Endothelial cell (in vitro differentiated cells): Measurements from ENCODE around the gene FAM221A. TPM values are rescaled to one million over a fixed set of nuclear protein-coding genes. Genes with fewer than 3 reads are reported as not detected.
"Not testable (repeated sequence)": the region's sequence is repeated elsewhere in the genome, so short reads cannot be mapped to it uniquely, and the experiment has no call there.

ENCODE experiments used
- DNase-seq: peaks from one replicate; pipeline ENCODE4 v3.0.0; 2021; ENCODE audit warnings: low spot score
- H3K27ac Mint-ChIP-seq: one replicate; pipeline ENCODE4 v1.8.0; 2021; ENCODE audit warnings: mixed read lengths, inconsistent platforms; ENCODE audit not compliant: unreplicated experiment
- H3K27me3 Mint-ChIP-seq: one replicate; pipeline ENCODE4 v1.8.0; 2021; ENCODE audit warnings: mild to moderate bottlenecking, moderate library complexity, mixed read lengths, inconsistent platforms; ENCODE audit not compliant: unreplicated experiment
- H3K36me3 Mint-ChIP-seq: one replicate; pipeline ENCODE4 v1.8.0; 2021; ENCODE audit warnings: mild to moderate bottlenecking, low read depth, mixed read lengths, inconsistent platforms; ENCODE audit not compliant: unreplicated experiment
- H3K4me1 Mint-ChIP-seq: one replicate; pipeline ENCODE4 v1.8.0; 2021; ENCODE audit warnings: mild to moderate bottlenecking, mixed read lengths, inconsistent platforms; ENCODE audit not compliant: unreplicated experiment
- H3K4me3 Mint-ChIP-seq: one replicate; pipeline ENCODE4 v1.8.0; 2021; ENCODE audit warnings: mild to moderate bottlenecking, mixed read lengths, inconsistent platforms; ENCODE audit not compliant: unreplicated experiment
- H3K9me3 Mint-ChIP-seq: one replicate; pipeline ENCODE4 v1.8.0; 2021; ENCODE audit warnings: mixed read lengths, inconsistent platforms; ENCODE audit not compliant: unreplicated experiment
- total RNA-seq: library from RNA; stranded (reverse); fragmentation: NEBNext Ultra II Directional; extraction: Animal tissue kit (Norgen Biotek cat#: 25700); gene quantifications from one replicate; pipeline ENCODE4 v1.2.1, GENCODE V29; 2021; ENCODE audit not compliant: unreplicated experiment
- TF ChIP-seq, protein P1 (sequence below): fragments of 200-600 bp; sonication (generic); IDR thresholded peaks from one replicate; pipeline ENCODE4 v1.5.0; 2021; ENCODE audit warnings: antibody characterized with exemption; ENCODE audit not compliant: unreplicated experiment

FAM221A gene
- total RNA-seq, 1 donor from 2014 or later: 7.3 TPM

- TF ChIP-seq, protein P1, sequence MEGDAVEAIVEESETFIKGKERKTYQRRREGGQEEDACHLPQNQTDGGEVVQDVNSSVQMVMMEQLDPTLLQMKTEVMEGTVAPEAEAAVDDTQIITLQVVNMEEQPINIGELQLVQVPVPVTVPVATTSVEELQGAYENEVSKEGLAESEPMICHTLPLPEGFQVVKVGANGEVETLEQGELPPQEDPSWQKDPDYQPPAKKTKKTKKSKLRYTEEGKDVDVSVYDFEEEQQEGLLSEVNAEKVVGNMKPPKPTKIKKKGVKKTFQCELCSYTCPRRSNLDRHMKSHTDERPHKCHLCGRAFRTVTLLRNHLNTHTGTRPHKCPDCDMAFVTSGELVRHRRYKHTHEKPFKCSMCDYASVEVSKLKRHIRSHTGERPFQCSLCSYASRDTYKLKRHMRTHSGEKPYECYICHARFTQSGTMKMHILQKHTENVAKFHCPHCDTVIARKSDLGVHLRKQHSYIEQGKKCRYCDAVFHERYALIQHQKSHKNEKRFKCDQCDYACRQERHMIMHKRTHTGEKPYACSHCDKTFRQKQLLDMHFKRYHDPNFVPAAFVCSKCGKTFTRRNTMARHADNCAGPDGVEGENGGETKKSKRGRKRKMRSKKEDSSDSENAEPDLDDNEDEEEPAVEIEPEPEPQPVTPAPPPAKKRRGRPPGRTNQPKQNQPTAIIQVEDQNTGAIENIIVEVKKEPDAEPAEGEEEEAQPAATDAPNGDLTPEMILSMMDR: no peak
- Mint-ChIP-seq H3K9me3 (peaks cover under 1% of the 10 kb centered on the region), H3K27ac (no peak overlapping the region), H3K27me3 (no peaks in the 10 kb centered on the region), H3K4me3 (no peak overlapping the region), H3K36me3 (no peaks in the 10 kb centered on the region), H3K4me1 (no peaks in the 10 kb centered on the region)
- no peak for DNase-seq
Observed at GRCh38 chr7:23717788-23718187, 37.8 kb downstream of the FAM221A start.

DNA sequence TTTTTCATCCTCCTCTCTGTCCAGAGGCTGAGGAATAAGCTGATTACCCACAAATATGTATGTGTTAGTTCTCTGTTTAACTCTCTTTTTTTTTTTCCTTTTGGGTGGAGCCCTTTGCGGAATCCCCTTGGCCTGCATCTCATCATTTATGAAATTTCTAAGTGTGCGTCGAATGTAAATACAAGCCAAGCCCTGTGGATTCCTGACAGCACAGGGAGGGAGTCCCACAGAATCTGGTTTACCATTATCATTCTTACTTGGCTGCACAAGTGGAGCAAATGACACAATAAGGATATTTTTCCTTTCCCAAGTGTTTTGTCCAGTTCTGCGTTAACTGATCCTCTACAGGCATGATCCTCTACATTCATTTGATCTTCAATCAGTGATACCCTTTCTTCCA is 41.5 kb downstream of the FAM221A start:
- DNase-seq: no peak
- TF ChIP-seq, protein P1: no peak
- Mint-ChIP-seq H3K36me3 (no peaks in the 10 kb centered on the region), H3K9me3 (peaks cover 3% of the 10 kb centered on the region), H3K4me1 (peaks cover 14% of the 10 kb centered on the region), H3K27ac (no peak overlapping the region), H3K4me3 (no peak overlapping the region), H3K27me3 (no peaks in the 10 kb centered on the region)

DNA sequence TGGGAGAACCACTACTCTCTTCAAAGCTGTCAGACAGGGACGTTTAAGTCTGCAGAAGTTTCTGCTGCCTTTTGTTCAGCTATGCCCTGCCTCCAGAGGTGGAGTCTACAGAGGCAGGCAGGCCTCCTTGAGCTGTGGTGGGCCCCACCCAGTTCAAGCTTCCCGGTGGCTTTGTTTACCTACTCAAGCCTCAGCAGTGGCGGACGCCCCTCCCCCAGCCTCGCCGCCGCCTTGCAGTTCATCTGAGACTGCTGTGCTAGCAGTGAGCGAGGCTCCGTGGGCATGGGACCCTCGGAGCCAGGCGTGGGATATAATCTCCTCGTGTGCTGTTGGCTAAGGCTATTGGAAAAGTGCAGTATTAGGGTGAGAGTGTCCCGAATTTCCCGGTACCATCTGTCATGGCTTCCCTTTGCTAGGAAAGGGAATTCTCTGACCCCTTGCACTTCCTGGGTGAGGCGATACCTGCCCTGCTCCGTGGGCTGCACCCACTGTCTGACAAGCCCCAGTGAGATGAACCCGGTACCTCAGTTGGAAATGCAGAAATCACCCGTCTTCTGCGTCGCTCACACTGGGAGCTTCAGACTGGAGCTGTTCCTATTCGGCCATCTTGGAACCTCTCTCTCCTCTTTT is 42.7 kb downstream of the FAM221A start:
- not testable (repeated sequence) for H3K27ac Mint-ChIP-seq, DNase-seq, H3K27me3 Mint-ChIP-seq, H3K36me3 Mint-ChIP-seq, H3K9me3 Mint-ChIP-seq, H3K4me3 Mint-ChIP-seq
- H3K4me1 Mint-ChIP-seq: peaks cover 14% of the 10 kb centered on the region

DNA sequence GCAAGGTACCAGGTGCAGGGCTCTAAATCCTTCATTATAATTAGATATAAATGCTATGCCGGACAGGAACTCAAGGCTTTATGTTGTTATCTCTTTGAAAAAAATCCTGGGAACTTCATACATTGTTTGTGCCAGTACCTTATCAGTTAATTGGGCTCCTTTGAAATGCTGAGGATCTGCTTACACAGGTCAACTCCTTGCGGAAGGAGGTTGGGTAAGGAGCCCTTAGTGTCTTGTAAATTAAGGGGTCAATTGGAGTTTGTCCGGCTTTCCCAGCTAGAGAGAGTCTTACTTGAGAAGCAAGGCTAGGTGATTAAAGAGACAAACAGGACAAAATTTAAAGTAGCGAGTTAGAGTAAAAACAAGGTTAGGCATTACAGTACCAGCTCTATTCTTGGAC is 44.1 kb downstream of the FAM221A start:
- not testable (repeated sequence) for H3K9me3 Mint-ChIP-seq, H3K36me3 Mint-ChIP-seq, H3K27me3 Mint-ChIP-seq, H3K27ac Mint-ChIP-seq, DNase-seq, H3K4me3 Mint-ChIP-seq
- H3K4me1 Mint-ChIP-seq: peaks cover 14% of the 10 kb centered on the region

DNA sequence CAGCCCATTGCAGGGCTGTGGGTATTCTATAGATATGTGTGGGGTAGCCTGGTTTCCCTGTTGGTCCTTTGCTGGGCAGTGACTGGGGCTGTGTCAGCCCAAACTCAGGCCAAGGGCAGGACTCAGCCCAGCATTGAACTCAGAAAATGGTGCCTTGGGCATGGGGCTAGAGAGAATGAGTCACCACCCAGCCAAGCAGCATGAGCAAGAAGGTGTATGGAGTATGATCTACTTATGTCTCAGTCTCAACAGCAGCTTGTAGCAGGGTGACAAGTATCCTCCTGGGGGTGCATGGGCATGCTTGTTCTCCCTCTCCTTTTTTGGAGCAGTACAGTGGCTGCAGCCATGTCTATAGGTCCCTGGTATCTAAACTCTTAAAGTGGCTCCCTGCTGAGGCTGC is 62.1 kb downstream of the FAM221A start:
- TF ChIP-seq, protein P1: no peak
- H3K36me3 Mint-ChIP-seq: peaks cover 14% of the 10 kb centered on the region
- no peak overlapping the region for H3K27ac Mint-ChIP-seq
- peaks cover 6% of the 10 kb centered on the region for H3K27me3 Mint-ChIP-seq
- no peak for DNase-seq
- H3K4me1 Mint-ChIP-seq: no peaks in the 10 kb centered on the region
- peaks cover 8% of the 10 kb centered on the region for H3K9me3 Mint-ChIP-seq
- H3K4me3 Mint-ChIP-seq: no peak overlapping the region

DNA sequence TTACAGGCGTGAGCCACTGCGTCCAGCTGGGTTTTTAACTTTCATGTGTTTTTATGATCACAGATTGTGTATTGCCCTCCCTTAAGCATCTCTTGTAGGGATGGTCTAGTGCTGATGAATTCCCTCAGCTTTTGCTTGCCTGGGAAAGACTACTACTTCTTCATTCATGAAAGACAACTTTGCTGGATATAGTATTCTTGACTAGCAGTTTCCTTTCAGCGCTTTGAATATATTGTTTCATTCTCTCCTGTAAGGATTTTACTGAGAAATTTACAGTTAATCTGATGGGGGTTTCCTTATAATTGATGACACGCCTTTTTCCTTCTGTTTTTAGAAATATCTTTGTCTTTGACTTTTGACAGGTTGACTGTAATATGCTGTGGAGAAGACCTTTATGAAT is 63.2 kb downstream of the FAM221A start:
- peaks cover 14% of the 10 kb centered on the region for H3K36me3 Mint-ChIP-seq
- no peaks in the 10 kb centered on the region for H3K4me1 Mint-ChIP-seq
- peaks cover 8% of the 10 kb centered on the region for H3K9me3 Mint-ChIP-seq

More for the DNA sequence above, 63.2 kb downstream of the FAM221A start:
- H3K27me3 Mint-ChIP-seq: peaks cover 6% of the 10 kb centered on the region
- TF ChIP-seq, protein P1: no peak
- DNase-seq: no peak
- H3K4me3 Mint-ChIP-seq: no peak overlapping the region
- no peak overlapping the region for H3K27ac Mint-ChIP-seq
